ENCODE measurements around the gene GPATCH8. TPM values are rescaled to one million over a fixed set of nuclear protein-coding genes. Genes with fewer than 3 reads are reported as not detected.

GPATCH8 gene
- total and polyA plus RNA-seq, 10 of the 15 experiments (the other 5 are each of a cell fraction or from before 2014, with no cell fraction given), result 11.7 to 45.1 (median 21.3) TPM

DNA sequence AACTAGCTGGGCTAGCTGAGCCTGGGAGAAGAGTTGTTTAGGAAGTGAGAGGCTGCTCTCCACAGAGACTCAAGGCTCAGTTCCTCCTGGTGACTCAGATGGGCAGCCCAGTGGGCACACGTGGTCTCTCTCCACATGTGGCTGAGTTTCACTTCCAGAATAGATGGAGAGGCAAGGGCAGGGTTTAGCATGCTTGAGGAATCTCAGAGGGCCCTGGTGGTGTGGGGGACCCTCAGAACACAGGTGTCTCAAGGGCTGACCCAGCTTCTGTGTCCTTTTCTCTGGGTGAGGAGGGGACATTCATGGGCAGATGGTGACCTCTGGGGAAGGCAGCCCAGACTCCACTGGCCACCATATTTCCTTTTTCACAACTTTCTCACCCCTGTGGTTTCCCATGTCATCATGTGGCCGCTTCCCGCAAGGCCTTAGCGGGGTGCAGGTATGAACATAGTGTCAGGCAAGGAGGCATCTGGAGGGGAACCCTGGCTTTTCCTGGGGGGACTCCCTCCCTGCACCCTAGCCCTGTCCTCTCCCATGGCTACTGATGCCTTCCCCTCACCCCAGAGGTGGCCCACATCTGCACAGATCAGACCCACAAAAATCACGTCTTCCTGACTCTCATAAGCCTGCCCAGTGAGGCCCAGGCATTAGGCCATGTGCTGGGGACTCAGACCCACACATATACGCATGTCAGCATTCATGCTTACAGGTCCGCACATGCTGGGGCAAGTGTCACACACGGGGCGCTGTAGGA, 154.8 kb downstream of the GPATCH8 start (continued):
- TF ChIP-seq, protein P1, sequence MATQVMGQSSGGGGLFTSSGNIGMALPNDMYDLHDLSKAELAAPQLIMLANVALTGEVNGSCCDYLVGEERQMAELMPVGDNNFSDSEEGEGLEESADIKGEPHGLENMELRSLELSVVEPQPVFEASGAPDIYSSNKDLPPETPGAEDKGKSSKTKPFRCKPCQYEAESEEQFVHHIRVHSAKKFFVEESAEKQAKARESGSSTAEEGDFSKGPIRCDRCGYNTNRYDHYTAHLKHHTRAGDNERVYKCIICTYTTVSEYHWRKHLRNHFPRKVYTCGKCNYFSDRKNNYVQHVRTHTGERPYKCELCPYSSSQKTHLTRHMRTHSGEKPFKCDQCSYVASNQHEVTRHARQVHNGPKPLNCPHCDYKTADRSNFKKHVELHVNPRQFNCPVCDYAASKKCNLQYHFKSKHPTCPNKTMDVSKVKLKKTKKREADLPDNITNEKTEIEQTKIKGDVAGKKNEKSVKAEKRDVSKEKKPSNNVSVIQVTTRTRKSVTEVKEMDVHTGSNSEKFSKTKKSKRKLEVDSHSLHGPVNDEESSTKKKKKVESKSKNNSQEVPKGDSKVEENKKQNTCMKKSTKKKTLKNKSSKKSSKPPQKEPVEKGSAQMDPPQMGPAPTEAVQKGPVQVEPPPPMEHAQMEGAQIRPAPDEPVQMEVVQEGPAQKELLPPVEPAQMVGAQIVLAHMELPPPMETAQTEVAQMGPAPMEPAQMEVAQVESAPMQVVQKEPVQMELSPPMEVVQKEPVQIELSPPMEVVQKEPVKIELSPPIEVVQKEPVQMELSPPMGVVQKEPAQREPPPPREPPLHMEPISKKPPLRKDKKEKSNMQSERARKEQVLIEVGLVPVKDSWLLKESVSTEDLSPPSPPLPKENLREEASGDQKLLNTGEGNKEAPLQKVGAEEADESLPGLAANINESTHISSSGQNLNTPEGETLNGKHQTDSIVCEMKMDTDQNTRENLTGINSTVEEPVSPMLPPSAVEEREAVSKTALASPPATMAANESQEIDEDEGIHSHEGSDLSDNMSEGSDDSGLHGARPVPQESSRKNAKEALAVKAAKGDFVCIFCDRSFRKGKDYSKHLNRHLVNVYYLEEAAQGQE (IDR thresholded peaks at IDR 0.05; ENCODE audit: low read depth, low read length), result no peak
- TF ChIP-seq TBL1XR1 (IDR thresholded peaks at IDR 0.05; ENCODE audit: low read depth, low read length) (peak; percentile 79; the same call in 1 of the 2 replicates), SP1 (IDR thresholded peaks at IDR 0.05; ENCODE audit: low read depth, low read length) (peak; percentile 62), EP300 (IDR thresholded peaks at IDR 0.05; ENCODE audit: borderline replicate concordance in 1 of 2, control insufficient read depth in 1 of 2, low read depth in 2 of 2, low read length in 2 of 2) (peak; percentile 53 to 94), PAX5 (IDR thresholded peaks at IDR 0.05; ENCODE audit: borderline replicate concordance, low read depth, low read length) (peak; percentile 93), FOXK2 (IDR thresholded peaks at IDR 0.05) (peak; percentile 35; the same call in 1 of the 2 replicates), ASH2L (IDR thresholded peaks at IDR 0.05; ENCODE audit: borderline replicate concordance, low read depth) (no peak), MEF2B (IDR thresholded peaks at IDR 0.05; ENCODE audit: partially characterized antibody, poor library complexity, severe bottlenecking) (peak; percentile 60), JUNB (IDR thresholded peaks at IDR 0.05) (peak; percentile 89), SMARCA5 (IDR thresholded peaks at IDR 0.05) (peak; percentile 41; the same call in 1 of the 2 replicates), SPI1 (IDR thresholded peaks at IDR 0.05; ENCODE audit: borderline replicate concordance, insufficient read depth, low read depth, low read length) (peak; percentile 98), ETV6 (conservative IDR thresholded peaks at IDR 0.05 in 1 of 2, IDR thresholded peaks at IDR 0.05 in 1 of 2; ENCODE audit: borderline replicate concordance in 1 of 2, low read depth in 1 of 2) (peak in 1 of 2 experiments; percentile 98; a peak in 2 of 4 replicates), BRCA1 (IDR thresholded peaks at IDR 0.05; ENCODE audit: low read depth, low read length) (no peak), SIN3A (IDR thresholded peaks at IDR 0.05; ENCODE audit: low read depth, low read length) (peak; percentile 7; the same call in 1 of the 2 replicates), ZZZ3 (IDR thresholded peaks at IDR 0.05; ENCODE audit: control insufficient read depth, insufficient read length, low read depth) (no peak), NR2F1 (conservative IDR thresholded peaks at IDR 0.05) (peak; percentile 96), ZNF24 (IDR thresholded peaks at IDR 0.05) (no peak), POLR2AphosphoS2 (IDR thresholded peaks at IDR 0.05; ENCODE audit: low read depth, low read length) (no peak), SMAD5 (IDR thresholded peaks at IDR 0.05; ENCODE audit: low read depth) (no peak), SREBF2 (IDR thresholded peaks at IDR 0.05; ENCODE audit: low read length) (no peak), NR2C2 (IDR thresholded peaks at IDR 0.05; ENCODE audit: borderline replicate concordance, control insufficient read depth, insufficient read length, low read depth) (no peak)
- TF ChIP-seq, protein P2, sequence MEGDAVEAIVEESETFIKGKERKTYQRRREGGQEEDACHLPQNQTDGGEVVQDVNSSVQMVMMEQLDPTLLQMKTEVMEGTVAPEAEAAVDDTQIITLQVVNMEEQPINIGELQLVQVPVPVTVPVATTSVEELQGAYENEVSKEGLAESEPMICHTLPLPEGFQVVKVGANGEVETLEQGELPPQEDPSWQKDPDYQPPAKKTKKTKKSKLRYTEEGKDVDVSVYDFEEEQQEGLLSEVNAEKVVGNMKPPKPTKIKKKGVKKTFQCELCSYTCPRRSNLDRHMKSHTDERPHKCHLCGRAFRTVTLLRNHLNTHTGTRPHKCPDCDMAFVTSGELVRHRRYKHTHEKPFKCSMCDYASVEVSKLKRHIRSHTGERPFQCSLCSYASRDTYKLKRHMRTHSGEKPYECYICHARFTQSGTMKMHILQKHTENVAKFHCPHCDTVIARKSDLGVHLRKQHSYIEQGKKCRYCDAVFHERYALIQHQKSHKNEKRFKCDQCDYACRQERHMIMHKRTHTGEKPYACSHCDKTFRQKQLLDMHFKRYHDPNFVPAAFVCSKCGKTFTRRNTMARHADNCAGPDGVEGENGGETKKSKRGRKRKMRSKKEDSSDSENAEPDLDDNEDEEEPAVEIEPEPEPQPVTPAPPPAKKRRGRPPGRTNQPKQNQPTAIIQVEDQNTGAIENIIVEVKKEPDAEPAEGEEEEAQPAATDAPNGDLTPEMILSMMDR (IDR thresholded peaks at IDR 0.05 in 2 of 3, conservative IDR thresholded peaks at IDR 0.05 in 1 of 3; ENCODE audit: control insufficient read depth in 2 of 3, extremely low read depth in 1 of 3, insufficient read depth in 1 of 3, low read depth in 3 of 3, low read length in 3 of 3), result 0 out of 6 replicates have a peak, but pooled peaks of 1 of the 3 experiments have one; percentile 6
- TF ChIP-seq, protein P3, sequence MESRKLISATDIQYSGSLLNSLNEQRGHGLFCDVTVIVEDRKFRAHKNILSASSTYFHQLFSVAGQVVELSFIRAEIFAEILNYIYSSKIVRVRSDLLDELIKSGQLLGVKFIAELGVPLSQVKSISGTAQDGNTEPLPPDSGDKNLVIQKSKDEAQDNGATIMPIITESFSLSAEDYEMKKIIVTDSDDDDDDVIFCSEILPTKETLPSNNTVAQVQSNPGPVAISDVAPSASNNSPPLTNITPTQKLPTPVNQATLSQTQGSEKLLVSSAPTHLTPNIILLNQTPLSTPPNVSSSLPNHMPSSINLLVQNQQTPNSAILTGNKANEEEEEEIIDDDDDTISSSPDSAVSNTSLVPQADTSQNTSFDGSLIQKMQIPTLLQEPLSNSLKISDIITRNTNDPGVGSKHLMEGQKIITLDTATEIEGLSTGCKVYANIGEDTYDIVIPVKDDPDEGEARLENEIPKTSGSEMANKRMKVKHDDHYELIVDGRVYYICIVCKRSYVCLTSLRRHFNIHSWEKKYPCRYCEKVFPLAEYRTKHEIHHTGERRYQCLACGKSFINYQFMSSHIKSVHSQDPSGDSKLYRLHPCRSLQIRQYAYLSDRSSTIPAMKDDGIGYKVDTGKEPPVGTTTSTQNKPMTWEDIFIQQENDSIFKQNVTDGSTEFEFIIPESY (IDR thresholded peaks at IDR 0.05), result no peak

All from GM12878 (cell line).